Hepatocyte (in vitro differentiated cells): ENCODE measurements around the gene FALEC. TPM values are rescaled to one million over a fixed set of nuclear protein-coding genes. Genes with fewer than 3 reads are reported as not detected.

Experiments
- DNase-seq: peaks from one replicate; pipeline ENCODE4 v3.0.0-alpha.2; 2016; ENCODE audit warnings: low spot score
- H2AFZ ChIP-seq: fragments of 200-600 bp; sonication (generic); 2 replicates; pipeline ENCODE4 v1.6.0; 2016; ENCODE audit warnings: antibody characterized with exemption, mild to moderate bottlenecking
- H3K27ac ChIP-seq: fragments of 200-600 bp; sonication (generic); 2 replicates; pipeline ENCODE4 v1.5.1; 2016; ENCODE audit warnings: mild to moderate bottlenecking
- H3K27me3 ChIP-seq: fragments of 200-600 bp; sonication (generic); 2 replicates; pipeline ENCODE4 v1.6.1; 2016
- H3K36me3 ChIP-seq: fragments of 200-600 bp; sonication (generic); replicated peaks from 2 replicates; pipeline ENCODE4 v1.5.1; 2016; ENCODE audit warnings: low read depth; ENCODE audit not compliant: insufficient read depth
- H3K4me1 ChIP-seq: fragments of 200-600 bp; sonication (generic); 2 replicates; pipeline ENCODE4 v1.5.1; 2016; ENCODE audit warnings: mild to moderate bottlenecking, moderate library complexity; ENCODE audit not compliant: insufficient read depth
- H3K4me2 ChIP-seq: fragments of 200-600 bp; sonication (generic); 2 replicates; pipeline ENCODE4 v1.6.0; 2016
- H3K4me3 ChIP-seq: fragments of 200-600 bp; sonication (generic); 2 replicates; pipeline ENCODE4 v1.5.1; 2016; ENCODE audit warnings: mild to moderate bottlenecking
- H3K79me2 ChIP-seq: fragments of 200-600 bp; sonication (generic); 2 replicates; pipeline ENCODE4 v1.6.0; 2017; ENCODE audit warnings: mild to moderate bottlenecking
- H3K9me2 ChIP-seq: fragments of 200-600 bp; sonication (generic); replicated peaks from 2 replicates; pipeline ENCODE4 v1.6.0; 2017; ENCODE audit warnings: mild to moderate bottlenecking; ENCODE audit not compliant: insufficient read depth
- H3K9me3 ChIP-seq: fragments of 200-600 bp; sonication (generic); 2 replicates; pipeline ENCODE4 v1.5.1; 2016; ENCODE audit warnings: low read depth, mild to moderate bottlenecking
- H4K20me1 ChIP-seq: fragments of 200-600 bp; sonication (generic); 2 replicates; pipeline ENCODE4 v1.6.0; 2016; ENCODE audit warnings: mild to moderate bottlenecking; ENCODE audit not compliant: insufficient read depth, poor library complexity, severe bottlenecking
- EZH2 ChIP-seq: fragments of 200-600 bp; sonication (generic); IDR thresholded peaks from 2 replicates; pipeline ENCODE4 v1.6.1; 2016; ENCODE audit warnings: antibody characterized with exemption, mild to moderate bottlenecking, borderline replicate concordance
- EZH2phosphoT487 ChIP-seq: fragments of 200-600 bp; sonication (generic); IDR thresholded peaks from one replicate; pipeline ENCODE4 v1.6.1; 2018; ENCODE audit warnings: antibody characterized with exemption, mild to moderate bottlenecking, low read depth, moderate library complexity; ENCODE audit not compliant: unreplicated experiment, severe bottlenecking
- WGBS: methylation state at CpG from one replicate; pipeline ENCODE4 v1.1.6; 2016; ENCODE audit warnings: low lambda C conversion rate; ENCODE audit errors: missing lambda C conversion rate; 5-methylcytosine and 5-hydroxymethylcytosine counted together
- polyA plus RNA-seq: library from polyadenylated mRNA; unstranded; fragments of >200 nt; fragmentation: Nextera tagmentation; extraction: Ambion mirVana; gene quantifications from 2 replicates; pipeline ENCODE4 v1.2.1, GENCODE V29; 2016
- total RNA-seq: library from RNA; depleted of rRNA; stranded (reverse); fragments of >200 nt; gene quantifications from 2 replicates; pipeline ENCODE4 v1.2.3, GENCODE V29; 2014
- TF ChIP-seq, protein P1 (sequence below): fragments of 200-600 bp; sonication (generic); IDR thresholded peaks from 2 replicates; pipeline ENCODE4 v1.5.1; 2016; ENCODE audit warnings: antibody characterized with exemption, mild to moderate bottlenecking; ENCODE audit not compliant: poor library complexity

Gene FALEC
- total and polyA plus RNA-seq, 2 experiments from 2014 or later = 0.39 TPM; not detected in 1

DNA sequence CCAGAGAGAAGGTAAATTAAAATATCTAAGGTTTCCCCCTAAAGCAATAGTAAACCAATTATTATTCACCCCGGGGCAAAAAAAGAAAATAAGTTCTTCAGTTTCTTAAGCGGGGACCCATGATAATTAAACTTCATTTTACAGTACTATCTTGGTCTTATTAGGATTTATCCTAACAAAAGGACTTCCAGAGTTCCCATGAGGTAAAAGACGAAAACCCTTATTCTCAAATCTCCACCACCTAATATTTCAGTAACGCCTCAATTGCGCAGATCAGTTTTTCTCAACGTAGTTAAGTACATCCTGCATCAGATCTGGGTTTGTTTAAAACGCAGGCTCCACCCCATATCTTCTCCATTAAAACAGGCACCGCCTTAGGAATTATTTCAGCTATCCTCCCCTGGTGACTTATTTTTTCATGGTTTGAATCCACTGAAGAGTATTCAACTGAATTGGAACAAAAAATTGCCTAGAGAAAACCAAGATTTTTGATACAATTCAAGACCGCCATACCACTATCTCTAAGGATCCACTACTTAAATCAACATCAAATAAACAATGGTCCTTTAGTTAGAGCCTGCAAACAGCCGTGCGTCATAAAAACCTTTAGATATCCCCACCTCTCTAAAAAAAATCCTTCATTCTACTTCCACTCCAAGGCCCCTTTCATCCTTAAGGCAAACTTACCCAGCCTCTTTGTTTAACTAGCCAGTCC lies 62.2 kb downstream of the FALEC start:
- peak overlapping the region; percentile 85 for H3K4me3 ChIP-seq
- peaks cover 6% of the 10 kb centered on the region for H3K36me3 ChIP-seq
- DNase-seq = peak; percentile 11
- H4K20me1 ChIP-seq = peaks cover 64% of the 10 kb centered on the region
- H3K27ac ChIP-seq = peak overlapping the region; percentile 100
- no peaks in the 10 kb centered on the region for H3K9me2 ChIP-seq
- peaks cover 77% of the 10 kb centered on the region for H3K79me2 ChIP-seq
- H3K4me1 ChIP-seq = peaks cover 31% of the 10 kb centered on the region
- under 1% methylated on average over 11 of the region's 11 CpGs for WGBS
- TF ChIP-seq, protein P1, sequence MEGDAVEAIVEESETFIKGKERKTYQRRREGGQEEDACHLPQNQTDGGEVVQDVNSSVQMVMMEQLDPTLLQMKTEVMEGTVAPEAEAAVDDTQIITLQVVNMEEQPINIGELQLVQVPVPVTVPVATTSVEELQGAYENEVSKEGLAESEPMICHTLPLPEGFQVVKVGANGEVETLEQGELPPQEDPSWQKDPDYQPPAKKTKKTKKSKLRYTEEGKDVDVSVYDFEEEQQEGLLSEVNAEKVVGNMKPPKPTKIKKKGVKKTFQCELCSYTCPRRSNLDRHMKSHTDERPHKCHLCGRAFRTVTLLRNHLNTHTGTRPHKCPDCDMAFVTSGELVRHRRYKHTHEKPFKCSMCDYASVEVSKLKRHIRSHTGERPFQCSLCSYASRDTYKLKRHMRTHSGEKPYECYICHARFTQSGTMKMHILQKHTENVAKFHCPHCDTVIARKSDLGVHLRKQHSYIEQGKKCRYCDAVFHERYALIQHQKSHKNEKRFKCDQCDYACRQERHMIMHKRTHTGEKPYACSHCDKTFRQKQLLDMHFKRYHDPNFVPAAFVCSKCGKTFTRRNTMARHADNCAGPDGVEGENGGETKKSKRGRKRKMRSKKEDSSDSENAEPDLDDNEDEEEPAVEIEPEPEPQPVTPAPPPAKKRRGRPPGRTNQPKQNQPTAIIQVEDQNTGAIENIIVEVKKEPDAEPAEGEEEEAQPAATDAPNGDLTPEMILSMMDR = no peak
- TF ChIP-seq EZH2 = no peak
- H3K9me3 ChIP-seq = no peaks in the 10 kb centered on the region
- peak overlapping the region; percentile 83 for H3K4me2 ChIP-seq
- H2AFZ ChIP-seq = no peak overlapping the region
- H3K27me3 ChIP-seq = no peaks in the 10 kb centered on the region

DNA sequence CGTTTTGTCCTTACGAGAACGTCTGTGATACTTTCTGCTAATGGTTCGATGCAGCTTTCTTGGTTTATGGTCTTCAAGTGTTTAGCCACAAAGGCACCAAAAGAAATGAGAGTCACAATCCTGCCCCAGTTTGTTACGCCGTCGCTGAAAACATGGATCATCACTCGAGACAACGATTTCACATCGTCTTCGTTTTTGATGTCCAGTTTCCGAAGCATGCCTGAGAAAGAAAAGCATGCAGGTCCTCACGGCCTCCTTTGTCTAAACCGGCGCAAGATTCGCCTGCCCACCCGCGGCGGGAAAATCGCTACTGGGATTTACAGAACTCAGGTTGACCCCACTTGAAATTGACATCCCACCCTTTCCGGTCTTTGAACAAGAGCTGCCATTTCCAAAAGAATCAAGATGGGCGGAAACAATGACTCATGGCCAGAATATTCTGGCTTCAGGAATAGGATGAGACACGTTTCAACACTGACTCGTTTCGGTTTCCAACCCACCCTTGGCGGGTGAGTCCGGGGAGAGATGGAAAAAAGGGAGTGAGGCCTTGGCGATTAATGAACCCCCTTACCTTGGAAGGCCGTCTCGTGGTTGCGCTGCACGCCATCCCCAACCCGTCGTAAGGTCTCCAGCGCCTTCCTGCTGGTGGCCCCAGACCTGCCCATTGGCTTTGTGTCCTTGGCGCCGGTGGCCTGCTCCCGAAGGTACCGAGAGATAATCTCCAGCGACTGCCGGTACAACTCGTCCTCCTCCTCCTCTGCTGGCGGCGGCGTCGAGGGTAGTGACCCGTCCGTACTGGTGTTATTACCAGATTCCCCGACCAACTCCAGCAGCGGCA lies 62.9 kb downstream of the FALEC start:
- no peaks in the 10 kb centered on the region for H3K9me2 ChIP-seq
- H4K20me1 ChIP-seq = peaks cover 56% of the 10 kb centered on the region
- TF ChIP-seq, protein P1 = no peak
- TF ChIP-seq EZH2phosphoT487 = no peak
- no peak for TF ChIP-seq EZH2
- H3K36me3 ChIP-seq = peaks cover 6% of the 10 kb centered on the region
- peak overlapping the region; percentile 85 for H3K4me3 ChIP-seq
- no peaks in the 10 kb centered on the region for H3K9me3 ChIP-seq
- H2AFZ ChIP-seq = no peak overlapping the region
- WGBS = 2% methylated on average over 50 of the region's 50 CpGs
- H3K4me1 ChIP-seq = peaks cover 23% of the 10 kb centered on the region
- peak; percentile 77 for DNase-seq
- peak overlapping the region; percentile 83 for H3K4me2 ChIP-seq
- H3K27me3 ChIP-seq = no peaks in the 10 kb centered on the region
- peak overlapping the region; percentile 100 for H3K27ac ChIP-seq
- peaks cover 69% of the 10 kb centered on the region for H3K79me2 ChIP-seq

DNA sequence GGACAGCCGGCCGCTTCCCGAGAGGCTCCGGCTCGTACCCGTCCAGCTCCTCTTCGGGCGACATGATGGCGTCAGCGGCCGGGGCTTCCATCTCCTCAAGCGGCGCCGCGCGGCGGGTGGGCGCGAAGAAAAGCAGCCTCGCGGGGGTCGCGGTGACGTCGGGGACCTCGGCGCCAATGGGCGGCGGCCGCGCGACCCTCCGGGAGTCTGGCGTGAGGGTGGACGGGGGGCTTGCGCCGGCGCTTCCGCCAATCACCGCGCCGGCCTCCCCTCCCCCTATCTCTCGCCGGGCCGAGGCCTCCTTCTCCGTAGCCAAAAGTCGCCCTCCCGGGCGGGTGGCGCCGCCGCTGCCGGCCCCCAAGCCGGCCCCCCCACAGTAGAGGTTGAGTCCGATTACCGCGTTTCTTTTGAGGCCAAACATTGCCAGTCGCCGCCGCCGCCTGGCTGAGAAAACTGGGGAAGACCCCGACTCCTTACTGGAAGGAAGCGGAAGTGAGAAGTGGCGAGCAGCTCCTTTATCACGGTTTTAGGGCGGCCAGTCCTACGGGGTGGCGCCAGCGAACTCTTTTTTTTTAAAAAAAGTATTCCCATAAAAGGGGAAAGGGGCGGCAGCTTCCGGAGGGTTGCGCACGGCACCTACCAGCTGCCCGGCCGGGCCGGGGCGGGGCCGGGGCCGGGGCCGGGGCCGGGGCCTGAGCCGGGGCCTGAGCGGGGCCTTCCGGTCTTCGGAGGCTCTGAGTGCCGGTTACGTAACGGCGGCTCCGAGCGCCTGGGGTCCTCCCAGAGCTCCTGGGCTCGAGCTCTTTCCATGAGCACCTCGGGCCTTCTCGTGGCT lies 63.8 kb downstream of the FALEC start, which contains the start of gene MCL1:
Gene MCL1 (minus strand): TSS at position 501 of the 835 bp plus-strand sequence. CDS start 80 bp downstream, at position 421.
- Histone ChIP-seq H2AFZ (peak within 1 kb of the TSS; percentile 52), H4K20me1 (peaks cover 48% of the 10 kb centered on the region), H3K27me3 (no peaks in the 10 kb centered on the region), H3K4me1 (peaks cover 15% of the 10 kb centered on the region), H3K4me3 (peak within 1 kb of the TSS; percentile 85), H3K4me2 (peak within 1 kb of the TSS; percentile 83), H3K79me2 (peaks cover 61% of the 10 kb centered on the region), H3K9me3 (no peaks in the 10 kb centered on the region), H3K27ac (peak within 1 kb of the TSS; percentile 100), H3K9me2 (no peaks in the 10 kb centered on the region), H3K36me3 (peaks cover 6% of the 10 kb centered on the region)
- peak; percentile 97 for DNase-seq
- TF ChIP-seq EZH2phosphoT487 = no peak
- TF ChIP-seq, protein P1 = no peak
- no peak for TF ChIP-seq EZH2
- WGBS = under 1% methylated on average over 54 of the region's 94 CpGs
